ENCODE results near the gene AFAP1.

Gene AFAP1

GRCh38 chr4:7710126-7710525 lies 229.5 kb downstream of the AFAP1 start:
- H3K9me3 ChIP-seq (ENCODE audit: insufficient read depth, low read depth, low read length): peaks cover 6% of the 10 kb centered on the region; the same call in 1 of the 2 replicates
- no peak for TF ChIP-seq EZH2phosphoT487 (IDR thresholded peaks at IDR 0.05; ENCODE audit: borderline replicate concordance)
- TF ChIP-seq, protein P1, sequence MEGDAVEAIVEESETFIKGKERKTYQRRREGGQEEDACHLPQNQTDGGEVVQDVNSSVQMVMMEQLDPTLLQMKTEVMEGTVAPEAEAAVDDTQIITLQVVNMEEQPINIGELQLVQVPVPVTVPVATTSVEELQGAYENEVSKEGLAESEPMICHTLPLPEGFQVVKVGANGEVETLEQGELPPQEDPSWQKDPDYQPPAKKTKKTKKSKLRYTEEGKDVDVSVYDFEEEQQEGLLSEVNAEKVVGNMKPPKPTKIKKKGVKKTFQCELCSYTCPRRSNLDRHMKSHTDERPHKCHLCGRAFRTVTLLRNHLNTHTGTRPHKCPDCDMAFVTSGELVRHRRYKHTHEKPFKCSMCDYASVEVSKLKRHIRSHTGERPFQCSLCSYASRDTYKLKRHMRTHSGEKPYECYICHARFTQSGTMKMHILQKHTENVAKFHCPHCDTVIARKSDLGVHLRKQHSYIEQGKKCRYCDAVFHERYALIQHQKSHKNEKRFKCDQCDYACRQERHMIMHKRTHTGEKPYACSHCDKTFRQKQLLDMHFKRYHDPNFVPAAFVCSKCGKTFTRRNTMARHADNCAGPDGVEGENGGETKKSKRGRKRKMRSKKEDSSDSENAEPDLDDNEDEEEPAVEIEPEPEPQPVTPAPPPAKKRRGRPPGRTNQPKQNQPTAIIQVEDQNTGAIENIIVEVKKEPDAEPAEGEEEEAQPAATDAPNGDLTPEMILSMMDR (conservative IDR thresholded peaks at IDR 0.05; ENCODE audit: low read length): no peak
- no peaks in the 10 kb centered on the region for H3F3A ChIP-seq (ENCODE audit: low read depth)
- no peak overlapping the region for H2AFZ ChIP-seq (ENCODE audit: low read length)
- H3K4me3 ChIP-seq (ENCODE audit: low read length, poor library complexity, severe bottlenecking): no peak overlapping the region
- no peaks in the 10 kb centered on the region for H3K27me3 ChIP-seq (ENCODE audit: insufficient read depth, low read length, poor library complexity, severe bottlenecking)
- no peaks in the 10 kb centered on the region for H3K9me2 ChIP-seq (replicated peaks; ENCODE audit: low read depth, low read length)
- H3K36me3 ChIP-seq (ENCODE audit: insufficient read depth, low read length): no peaks in the 10 kb centered on the region
- H3K79me2 ChIP-seq (ENCODE audit: insufficient read depth, low read length): no peaks in the 10 kb centered on the region
- H4K20me1 ChIP-seq (ENCODE audit: insufficient read depth, low read length, poor library complexity, severe bottlenecking): no peaks in the 10 kb centered on the region
- no peak overlapping the region for H3K9ac ChIP-seq (ENCODE audit: low read depth, low read length, poor library complexity, severe bottlenecking)
- H3K4me2 ChIP-seq (ENCODE audit: low read depth, low read length, poor library complexity, severe bottlenecking): no peak overlapping the region
- no peaks in the 10 kb centered on the region for H3K4me1 ChIP-seq (ENCODE audit: insufficient read depth, low read length, poor library complexity, severe bottlenecking)

DNA sequence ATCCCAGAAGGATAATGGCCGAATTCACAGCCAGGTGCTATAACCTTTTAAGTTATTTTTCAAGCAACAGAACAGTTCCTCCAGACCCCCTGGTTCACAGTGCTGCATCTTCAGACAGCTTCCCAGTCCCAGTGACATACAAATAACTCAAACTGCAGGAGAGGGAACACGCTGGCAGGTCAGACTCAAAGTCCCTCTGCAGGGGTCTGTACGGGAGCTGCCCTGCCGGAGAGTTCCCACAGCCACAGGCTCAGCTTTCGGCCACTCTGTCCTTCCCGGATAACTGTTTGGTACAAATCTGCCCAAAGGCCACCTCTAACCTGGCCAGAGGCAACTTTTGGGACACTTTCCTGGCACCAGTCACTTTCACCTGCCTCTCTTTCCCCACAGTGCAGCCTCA lies 230.2 kb downstream of the AFAP1 start:
- Histone ChIP-seq H3K79me2 (ENCODE audit: insufficient read depth, low read length) (no peaks in the 10 kb centered on the region), H3K4me2 (ENCODE audit: low read depth, low read length, poor library complexity, severe bottlenecking) (no peak overlapping the region), H3K36me3 (ENCODE audit: insufficient read depth, low read length) (no peaks in the 10 kb centered on the region), H3K9ac (ENCODE audit: low read depth, low read length, poor library complexity, severe bottlenecking) (no peak overlapping the region), H3K27me3 (ENCODE audit: insufficient read depth, low read length, poor library complexity, severe bottlenecking) (no peaks in the 10 kb centered on the region), H4K20me1 (ENCODE audit: insufficient read depth, low read length, poor library complexity, severe bottlenecking) (no peaks in the 10 kb centered on the region), H3K9me2 (replicated peaks; ENCODE audit: low read depth, low read length) (no peaks in the 10 kb centered on the region), H2AFZ (ENCODE audit: low read length) (no peak overlapping the region), H3K4me3 (ENCODE audit: low read length, poor library complexity, severe bottlenecking) (no peak overlapping the region), H3F3A (ENCODE audit: low read depth) (no peaks in the 10 kb centered on the region), H3K9me3 (ENCODE audit: insufficient read depth, low read depth, low read length) (peaks cover 6% of the 10 kb centered on the region; the same call in 1 of the 2 replicates), H3K4me1 (ENCODE audit: insufficient read depth, low read length, poor library complexity, severe bottlenecking) (no peaks in the 10 kb centered on the region)
- TF ChIP-seq, protein P1 (conservative IDR thresholded peaks at IDR 0.05; ENCODE audit: low read length): no peak
- TF ChIP-seq EZH2phosphoT487 (IDR thresholded peaks at IDR 0.05; ENCODE audit: borderline replicate concordance): no peak

DNA sequence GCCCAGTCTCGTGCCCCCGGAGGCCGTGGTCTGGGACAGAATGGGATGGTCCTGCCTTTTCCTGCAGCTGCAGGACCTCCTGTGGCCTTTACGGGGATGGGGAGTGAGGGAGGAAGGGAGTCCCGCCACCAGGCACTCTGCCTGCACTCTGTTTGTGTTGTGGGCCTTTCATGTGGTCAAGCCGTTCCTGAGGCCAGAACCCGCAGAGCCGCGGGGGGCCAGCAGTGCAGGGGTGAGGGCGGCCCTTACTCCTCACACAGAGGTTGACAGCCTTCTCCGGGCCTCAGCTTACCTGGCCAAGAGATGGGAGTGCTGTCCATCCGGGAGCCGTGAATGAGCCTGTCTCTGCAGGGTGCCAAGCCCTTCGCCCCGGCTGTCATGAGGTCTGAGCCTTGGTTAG lies 230.7 kb downstream of the AFAP1 start:
- Histone ChIP-seq H3F3A (ENCODE audit: low read depth) (no peaks in the 10 kb centered on the region), H3K9me3 (ENCODE audit: insufficient read depth, low read depth, low read length) (peaks cover 6% of the 10 kb centered on the region; the same call in 1 of the 2 replicates), H3K36me3 (ENCODE audit: insufficient read depth, low read length) (no peaks in the 10 kb centered on the region), H3K27me3 (ENCODE audit: insufficient read depth, low read length, poor library complexity, severe bottlenecking) (no peaks in the 10 kb centered on the region), H3K4me1 (ENCODE audit: insufficient read depth, low read length, poor library complexity, severe bottlenecking) (no peaks in the 10 kb centered on the region), H2AFZ (ENCODE audit: low read length) (no peak overlapping the region), H3K4me3 (ENCODE audit: low read length, poor library complexity, severe bottlenecking) (no peak overlapping the region), H3K9ac (ENCODE audit: low read depth, low read length, poor library complexity, severe bottlenecking) (no peak overlapping the region), H4K20me1 (ENCODE audit: insufficient read depth, low read length, poor library complexity, severe bottlenecking) (no peaks in the 10 kb centered on the region), H3K79me2 (ENCODE audit: insufficient read depth, low read length) (no peaks in the 10 kb centered on the region), H3K9me2 (replicated peaks; ENCODE audit: low read depth, low read length) (no peaks in the 10 kb centered on the region), H3K4me2 (ENCODE audit: low read depth, low read length, poor library complexity, severe bottlenecking) (no peak overlapping the region)
- no peak for TF ChIP-seq EZH2phosphoT487 (IDR thresholded peaks at IDR 0.05; ENCODE audit: borderline replicate concordance)
- TF ChIP-seq, protein P1 (conservative IDR thresholded peaks at IDR 0.05; ENCODE audit: low read length): no peak

Data from Loucy (cell line).